Stomach (tissue), 4 donors: Measurements from ENCODE around the gene TMOD1.

Source experiments
- POLR2A ChIP-seq, 4 donors: fragments of 450-650 bp; IDR thresholded peaks; one replicate each; pipeline ENCODE4 v1.6.1; 2016; ENCODE audit warnings: antibody characterized with exemption in 4 of 4, control low read depth in 2 of 4, mild to moderate bottlenecking in 1 of 4, moderate library complexity in 1 of 4
- TF ChIP-seq, protein P1 (sequence below), 7 experiments: fragments of 450-650 bp in 4 of 7; fragments of 200-600 bp in 3 of 7; sonication (generic) in 3 of 7; IDR thresholded peaks; one replicate each; pipeline ENCODE4 v1.5.1; 2016 to 2019; ENCODE audit warnings: antibody characterized with exemption in 7 of 7, control low read depth in 2 of 7, mild to moderate bottlenecking in 1 of 7

GRCh38 chr9:97565262-97565661 is 63.8 kb downstream of the TMOD1 start:
- TF ChIP-seq, protein P1, sequence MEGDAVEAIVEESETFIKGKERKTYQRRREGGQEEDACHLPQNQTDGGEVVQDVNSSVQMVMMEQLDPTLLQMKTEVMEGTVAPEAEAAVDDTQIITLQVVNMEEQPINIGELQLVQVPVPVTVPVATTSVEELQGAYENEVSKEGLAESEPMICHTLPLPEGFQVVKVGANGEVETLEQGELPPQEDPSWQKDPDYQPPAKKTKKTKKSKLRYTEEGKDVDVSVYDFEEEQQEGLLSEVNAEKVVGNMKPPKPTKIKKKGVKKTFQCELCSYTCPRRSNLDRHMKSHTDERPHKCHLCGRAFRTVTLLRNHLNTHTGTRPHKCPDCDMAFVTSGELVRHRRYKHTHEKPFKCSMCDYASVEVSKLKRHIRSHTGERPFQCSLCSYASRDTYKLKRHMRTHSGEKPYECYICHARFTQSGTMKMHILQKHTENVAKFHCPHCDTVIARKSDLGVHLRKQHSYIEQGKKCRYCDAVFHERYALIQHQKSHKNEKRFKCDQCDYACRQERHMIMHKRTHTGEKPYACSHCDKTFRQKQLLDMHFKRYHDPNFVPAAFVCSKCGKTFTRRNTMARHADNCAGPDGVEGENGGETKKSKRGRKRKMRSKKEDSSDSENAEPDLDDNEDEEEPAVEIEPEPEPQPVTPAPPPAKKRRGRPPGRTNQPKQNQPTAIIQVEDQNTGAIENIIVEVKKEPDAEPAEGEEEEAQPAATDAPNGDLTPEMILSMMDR (IDR thresholded peaks at IDR 0.05): no peak
- TF ChIP-seq POLR2A (IDR thresholded peaks at IDR 0.05): no peak
